Endothelial cell of umbilical vein (primary cell): ENCODE data around the gene MANBA. TPM values are rescaled to one million over a fixed set of nuclear protein-coding genes. Genes with fewer than 3 reads are reported as not detected.

Experiments used
- BruUV-seq: library from RNA; stranded (reverse); fragments of 400-500 nt; replicated peaks from 2 replicates; lab custom pipeline; 2021; lab: Mats Ljungman, UMichigan
- CTCF ChIA-PET: fragments of 300-600, 350-600 bp; sonication (Branson Sonifier 250); formaldehyde crosslinking; loops from one replicate; lab custom pipeline; 2021; ENCODE audit warnings: antibody characterized with exemption, inconsistent platforms; lab: Charles Lee
- POLR2A ChIA-PET: fragments of 300-600, 350-600 bp; sonication (Branson Sonifier 250); formaldehyde crosslinking; loops from one replicate; lab custom pipeline; 2021; ENCODE audit warnings: antibody characterized with exemption, inconsistent platforms; lab: Charles Lee
- DNase-seq: peaks from one replicate; pipeline ENCODE4 v3.0.0-alpha.2; 2011; ENCODE audit warnings: low read depth, low spot score
- FAIRE-seq: peaks from 2 replicates; lab custom pipeline; 2011; peaks lifted over from hg19 to GRCh38; lab: Jason Lieb, UNC
- H2AFZ ChIP-seq: 2 replicates; pipeline ENCODE4 v1.6.0; 2012; ENCODE audit warnings: low read depth, low read length, control low read depth, inconsistent platforms
- H3K27ac ChIP-seq: 2 replicates; pipeline ENCODE4 v1.5.1; 2011; ENCODE audit warnings: low read depth, mild to moderate bottlenecking, control low read depth, low read length, moderate library complexity; ENCODE audit not compliant: insufficient read depth
- H3K27me3 ChIP-seq, 2 experiments: 2 replicates each; pipeline versions ENCODE4 v1.6.0 to v1.6.1; 2011; ENCODE audit warnings: low read length in 2 of 2, mixed read lengths in 1 of 2; ENCODE audit not compliant: control insufficient read depth in 2 of 2, insufficient read depth in 2 of 2
- H3K36me3 ChIP-seq, 2 experiments: 2 replicates in 1 of 2; 3 replicates in 1 of 2; pipeline ENCODE4 v1.5.1; 2011; ENCODE audit warnings: low read length in 2 of 2, mild to moderate bottlenecking in 1 of 2, moderate library complexity in 1 of 2; ENCODE audit not compliant: control insufficient read depth in 2 of 2, insufficient read depth in 2 of 2; ENCODE audit errors: extremely low read depth in 1 of 2
- H3K4me1 ChIP-seq: 3 replicates; pipeline ENCODE4 v1.5.1; 2011; ENCODE audit warnings: mild to moderate bottlenecking, low read length; ENCODE audit not compliant: control insufficient read depth, insufficient read depth; ENCODE audit errors: extremely low read depth
- H3K4me2 ChIP-seq: 2 replicates; pipeline ENCODE4 v1.6.1; 2011; ENCODE audit warnings: low read length, control low read depth, mixed read lengths; ENCODE audit not compliant: insufficient read depth
- H3K4me3 ChIP-seq, 3 experiments: fragments of 200-600 bp in 1 of 3; sonication (generic), shearing (Covaris generic) in 1 of 3; replicated peaks in 1 of 3; 2 replicates each; pipeline ENCODE4 v1.5.1; 2011 to 2016; ENCODE audit warnings: control low read depth in 3 of 3, low read length in 3 of 3, mild to moderate bottlenecking in 2 of 3, inconsistent platforms in 1 of 3, low read depth in 1 of 3, moderate library complexity in 1 of 3; ENCODE audit not compliant: insufficient read depth in 1 of 3
- H3K79me2 ChIP-seq: 2 replicates; pipeline ENCODE4 v1.6.0; 2012; ENCODE audit warnings: low read length, inconsistent platforms; ENCODE audit not compliant: control insufficient read depth, insufficient read depth
- H3K9ac ChIP-seq: replicated peaks from 2 replicates; pipeline ENCODE3; 2011; ENCODE audit warnings: low read length, control low read depth; ENCODE audit not compliant: insufficient read depth; ENCODE audit errors: extremely low read depth
- H3K9me1 ChIP-seq: replicated peaks from 3 replicates; pipeline ENCODE4 v1.6.0; 2011; ENCODE audit warnings: mild to moderate bottlenecking, low read length; ENCODE audit not compliant: control insufficient read depth, insufficient read depth; ENCODE audit errors: extremely low read depth
- H3K9me3 ChIP-seq: replicated peaks from 2 replicates; pipeline ENCODE4 v1.5.1; 2012; ENCODE audit warnings: low read length, inconsistent platforms; ENCODE audit not compliant: control insufficient read depth, insufficient read depth
- H4K20me1 ChIP-seq: replicated peaks from 2 replicates; pipeline ENCODE3; 2011; ENCODE audit warnings: mild to moderate bottlenecking, low read length; ENCODE audit not compliant: control insufficient read depth, insufficient read depth; ENCODE audit errors: extremely low read depth
- EZH2 ChIP-seq: IDR thresholded peaks from 2 replicates; pipeline ENCODE4 v1.6.1; 2012; ENCODE audit warnings: borderline replicate concordance, low read depth, mild to moderate bottlenecking, moderate library complexity, low read length, inconsistent platforms; ENCODE audit not compliant: severe bottlenecking
- FOS ChIP-seq: IDR thresholded peaks from 2 replicates; pipeline ENCODE4 v1.6.1; 2011; ENCODE audit warnings: mild to moderate bottlenecking, low read length, moderate library complexity, borderline replicate concordance; ENCODE audit not compliant: insufficient read depth
- GATA2 ChIP-seq: IDR thresholded peaks from 2 replicates; pipeline ENCODE4 v1.7.0; 2011; ENCODE audit warnings: low read depth, mild to moderate bottlenecking, moderate library complexity, mixed read lengths, low read length; ENCODE audit not compliant: insufficient read length, insufficient read depth
- JUN ChIP-seq: IDR thresholded peaks from 2 replicates; pipeline ENCODE4 v1.6.1; 2011; ENCODE audit warnings: borderline replicate concordance, low read depth; ENCODE audit not compliant: insufficient read length, insufficient read depth
- MYC ChIP-seq: IDR thresholded peaks from one replicate; pipeline ENCODE4 v1.6.1; 2011; ENCODE audit warnings: mild to moderate bottlenecking, low read depth, low read length
- POLR2A ChIP-seq: IDR thresholded peaks from 2 replicates; pipeline ENCODE4 v1.6.1; 2012; ENCODE audit warnings: low read depth, mild to moderate bottlenecking, control low read depth, low read length
- POLR2AphosphoS5 ChIP-seq: IDR thresholded peaks from 2 replicates; pipeline ENCODE4 v1.6.1; 2012; ENCODE audit warnings: low read depth, mild to moderate bottlenecking, control low read depth, low read length, moderate library complexity; ENCODE audit not compliant: insufficient read depth
- dilution Hi-C: fragments of 300-500 bp; cut with MboI; formaldehyde crosslinking; loops from one replicate; pipeline ENCODE4 v1.15.0; 2019; ENCODE audit warnings: low sequenced_read_pairs; ENCODE audit not compliant: extremely low pct_ligation_motif_present
- intact Hi-C: fragments of 100-400 bp; cut with micrococcal nuclease; formaldehyde crosslinking; loops from one replicate; pipeline ENCODE4 v1.10.0; 2022
- polyA plus RNA-seq, 4 experiments: library from polyadenylated mRNA; depleted of rRNA in 3 of 4; stranded (reverse) in 3 of 4; unstranded in 1 of 4; fragments of >200 nt; gene quantifications; 2 replicates each; pipeline versions ENCODE4 v1.2.1 to v1.2.3, GENCODE V29; 2011 to 2012; ENCODE audit warnings: missing spikeins in 1 of 4
- total RNA-seq: library from RNA; stranded (reverse); gene quantifications from 2 replicates; pipeline ENCODE4 v1.2.3, GENCODE V29; 2021
- TF ChIP-seq, protein P1 (sequence below): IDR thresholded peaks from 2 replicates; pipeline ENCODE4 v1.6.1; 2011; ENCODE audit not compliant: insufficient read depth, insufficient read length
- TF ChIP-seq, protein P2 (sequence below), 2 donors: IDR thresholded peaks; 1 replicate in 1 of 2; 2 replicates in 1 of 2; pipeline ENCODE4 v1.5.1; 2011; ENCODE audit warnings: low read length in 2 of 2, mild to moderate bottlenecking in 2 of 2, moderate library complexity in 2 of 2, control low read depth in 1 of 2, inconsistent platforms in 1 of 2, low read depth in 1 of 2; ENCODE audit not compliant: insufficient read depth in 1 of 2; ENCODE audit errors: extremely low read depth in 1 of 2

Gene MANBA
- total and polyA plus RNA-seq, 2 donors (not counting 3 experiments of a cell fraction or from before 2014, with no cell fraction given) = 5.6 to 7.7 TPM

DNA sequence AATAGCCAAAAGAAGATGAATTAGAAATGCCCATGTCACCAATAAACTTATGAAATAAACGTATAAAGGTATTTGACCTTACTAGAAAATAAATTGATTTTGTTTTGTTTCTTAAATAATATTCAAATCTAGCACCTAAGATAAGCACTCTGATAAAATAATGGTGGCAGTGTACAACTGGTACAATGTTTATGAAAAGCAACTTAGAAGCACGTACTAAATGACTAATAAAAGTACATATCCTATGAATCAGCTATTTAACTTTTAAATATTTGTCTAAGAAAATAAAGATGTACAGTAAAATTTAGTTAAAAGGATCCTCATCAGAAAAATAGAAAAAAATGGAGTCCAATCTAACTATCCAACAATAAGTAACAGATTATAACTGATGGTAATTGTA, 6.7 kb downstream of the MANBA start:
- FAIRE-seq (no peak), DNase-seq (no peak)
- H3K27me3 ChIP-seq = no peaks in the 10 kb centered on the region
- no peak overlapping the region for H3K27ac ChIP-seq
- intact Hi-C loops = no loop called here
- no peaks in the 10 kb centered on the region for H3K9me3 ChIP-seq
- H4K20me1 ChIP-seq = no peaks in the 10 kb centered on the region
- H3K4me1 ChIP-seq = no peaks in the 10 kb centered on the region
- CTCF ChIA-PET = no interaction called here
- BruUV-seq = no TSS peak
- H3K4me3 ChIP-seq = no peak overlapping the region
- no peak overlapping the region for H3K9ac ChIP-seq
- TF ChIP-seq POLR2A (no peak), GATA2 (no peak), MYC (no peak), FOS (no peak), POLR2AphosphoS5 (no peak), EZH2 (no peak), JUN (no peak)
- TF ChIP-seq, protein P1, sequence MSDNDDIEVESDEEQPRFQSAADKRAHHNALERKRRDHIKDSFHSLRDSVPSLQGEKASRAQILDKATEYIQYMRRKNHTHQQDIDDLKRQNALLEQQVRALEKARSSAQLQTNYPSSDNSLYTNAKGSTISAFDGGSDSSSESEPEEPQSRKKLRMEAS = no peak
- TF ChIP-seq, protein P2, sequence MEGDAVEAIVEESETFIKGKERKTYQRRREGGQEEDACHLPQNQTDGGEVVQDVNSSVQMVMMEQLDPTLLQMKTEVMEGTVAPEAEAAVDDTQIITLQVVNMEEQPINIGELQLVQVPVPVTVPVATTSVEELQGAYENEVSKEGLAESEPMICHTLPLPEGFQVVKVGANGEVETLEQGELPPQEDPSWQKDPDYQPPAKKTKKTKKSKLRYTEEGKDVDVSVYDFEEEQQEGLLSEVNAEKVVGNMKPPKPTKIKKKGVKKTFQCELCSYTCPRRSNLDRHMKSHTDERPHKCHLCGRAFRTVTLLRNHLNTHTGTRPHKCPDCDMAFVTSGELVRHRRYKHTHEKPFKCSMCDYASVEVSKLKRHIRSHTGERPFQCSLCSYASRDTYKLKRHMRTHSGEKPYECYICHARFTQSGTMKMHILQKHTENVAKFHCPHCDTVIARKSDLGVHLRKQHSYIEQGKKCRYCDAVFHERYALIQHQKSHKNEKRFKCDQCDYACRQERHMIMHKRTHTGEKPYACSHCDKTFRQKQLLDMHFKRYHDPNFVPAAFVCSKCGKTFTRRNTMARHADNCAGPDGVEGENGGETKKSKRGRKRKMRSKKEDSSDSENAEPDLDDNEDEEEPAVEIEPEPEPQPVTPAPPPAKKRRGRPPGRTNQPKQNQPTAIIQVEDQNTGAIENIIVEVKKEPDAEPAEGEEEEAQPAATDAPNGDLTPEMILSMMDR (IDR thresholded peaks at IDR 0.05; ENCODE audit: extremely low read depth in 1 of 2, insufficient read depth in 1 of 2, low read depth in 1 of 2, low read length in 2 of 2) = no peak
- dilution Hi-C loops = no loop called here
- POLR2A ChIA-PET = no interaction called here
- no peaks in the 10 kb centered on the region for H3K9me1 ChIP-seq
- H3K4me2 ChIP-seq = no peak overlapping the region
- no peaks in the 10 kb centered on the region for H3K36me3 ChIP-seq
- no peaks in the 10 kb centered on the region for H3K79me2 ChIP-seq
- H2AFZ ChIP-seq = no peak overlapping the region
